OCI-LY3 (cell line): ENCODE measurements around the gene ATP5PB.

Experiments
- EZH2phosphoT487 ChIP-seq: fragments of 200-600 bp; shearing (Covaris generic); IDR thresholded peaks from 2 replicates; pipeline ENCODE4 v1.6.1; 2018; ENCODE audit warnings: antibody characterized with exemption, mixed run types, low read depth
- TF ChIP-seq, protein P1 (sequence below): fragments of 200-600, 300-600 bp; sonication (generic); IDR thresholded peaks from 2 replicates; pipeline ENCODE4 v1.5.1; 2014; ENCODE audit warnings: antibody characterized with exemption, low read length, low read depth

DNA sequence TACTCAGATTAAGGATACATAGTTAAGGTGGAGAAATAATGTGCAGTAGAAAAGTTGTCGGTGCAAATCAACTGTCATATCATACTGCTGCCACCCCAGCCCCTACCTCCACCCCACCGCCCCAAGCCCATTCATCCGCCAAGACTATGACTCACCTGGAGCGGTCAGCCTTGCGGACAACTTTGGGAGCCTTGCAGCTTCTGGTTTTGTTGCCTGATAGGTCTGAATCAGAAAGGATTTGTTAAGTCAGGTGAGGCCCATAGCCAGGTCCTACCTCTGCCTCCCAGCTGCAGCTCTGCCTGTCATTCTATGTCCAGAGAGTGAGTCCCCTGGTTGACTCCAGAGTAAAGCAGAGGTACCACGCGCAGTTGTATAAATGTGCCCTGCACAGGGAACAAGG, 37.2 kb downstream of the ATP5PB start:
- TF ChIP-seq, protein P1, sequence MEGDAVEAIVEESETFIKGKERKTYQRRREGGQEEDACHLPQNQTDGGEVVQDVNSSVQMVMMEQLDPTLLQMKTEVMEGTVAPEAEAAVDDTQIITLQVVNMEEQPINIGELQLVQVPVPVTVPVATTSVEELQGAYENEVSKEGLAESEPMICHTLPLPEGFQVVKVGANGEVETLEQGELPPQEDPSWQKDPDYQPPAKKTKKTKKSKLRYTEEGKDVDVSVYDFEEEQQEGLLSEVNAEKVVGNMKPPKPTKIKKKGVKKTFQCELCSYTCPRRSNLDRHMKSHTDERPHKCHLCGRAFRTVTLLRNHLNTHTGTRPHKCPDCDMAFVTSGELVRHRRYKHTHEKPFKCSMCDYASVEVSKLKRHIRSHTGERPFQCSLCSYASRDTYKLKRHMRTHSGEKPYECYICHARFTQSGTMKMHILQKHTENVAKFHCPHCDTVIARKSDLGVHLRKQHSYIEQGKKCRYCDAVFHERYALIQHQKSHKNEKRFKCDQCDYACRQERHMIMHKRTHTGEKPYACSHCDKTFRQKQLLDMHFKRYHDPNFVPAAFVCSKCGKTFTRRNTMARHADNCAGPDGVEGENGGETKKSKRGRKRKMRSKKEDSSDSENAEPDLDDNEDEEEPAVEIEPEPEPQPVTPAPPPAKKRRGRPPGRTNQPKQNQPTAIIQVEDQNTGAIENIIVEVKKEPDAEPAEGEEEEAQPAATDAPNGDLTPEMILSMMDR = no peak
- TF ChIP-seq EZH2phosphoT487 = no peak
